GM18499 (cell line): ENCODE measurements around the gene CDK12.

Source experiments
- ATAC-seq: cut with Tn5 transposase; IDR thresholded peaks from one replicate; pipeline ENCODE4 v1.9.1; 2021; ENCODE audit warnings: moderate number of reproducible peaks; ENCODE audit not compliant: insufficient read depth, unreplicated experiment

Gene CDK12

DNA sequence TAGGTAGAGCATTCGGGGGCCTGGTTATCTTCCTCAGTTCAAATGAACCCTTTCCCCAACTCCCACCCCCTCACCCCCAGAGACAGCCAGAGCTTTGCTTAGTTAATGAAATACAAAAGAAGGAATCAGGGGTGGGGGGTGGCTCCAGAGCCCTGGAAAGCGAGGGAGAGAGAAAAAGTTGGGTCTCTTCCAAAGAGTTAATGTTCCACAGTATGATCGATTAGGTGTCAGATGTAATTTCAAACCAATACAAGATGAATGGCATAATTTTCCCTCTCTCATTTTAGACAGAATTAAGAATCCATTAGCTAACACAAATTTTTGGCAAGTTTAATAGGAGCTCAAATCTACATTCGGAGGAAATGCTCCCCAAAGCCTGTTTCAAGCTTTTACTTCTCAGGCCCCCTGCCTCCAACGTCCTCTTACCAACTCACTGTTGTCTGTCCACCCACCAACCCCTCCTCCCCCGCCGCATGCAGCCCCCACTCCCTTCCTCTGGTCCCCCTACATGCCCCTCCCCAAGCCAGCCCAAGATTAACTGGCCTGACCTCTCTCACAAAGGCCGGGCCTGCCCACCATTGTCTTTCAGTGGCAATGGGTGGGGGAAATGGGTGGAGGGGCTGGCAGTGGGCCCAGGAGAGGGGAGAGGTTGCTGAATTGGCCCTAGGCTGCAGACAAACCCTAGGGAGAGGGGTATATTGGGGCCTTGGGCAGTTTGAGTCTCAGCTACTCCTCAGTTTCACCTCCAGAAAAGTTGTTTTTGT is 118.2 kb downstream of the CDK12 start:
- ATAC-seq, result no peak

DNA sequence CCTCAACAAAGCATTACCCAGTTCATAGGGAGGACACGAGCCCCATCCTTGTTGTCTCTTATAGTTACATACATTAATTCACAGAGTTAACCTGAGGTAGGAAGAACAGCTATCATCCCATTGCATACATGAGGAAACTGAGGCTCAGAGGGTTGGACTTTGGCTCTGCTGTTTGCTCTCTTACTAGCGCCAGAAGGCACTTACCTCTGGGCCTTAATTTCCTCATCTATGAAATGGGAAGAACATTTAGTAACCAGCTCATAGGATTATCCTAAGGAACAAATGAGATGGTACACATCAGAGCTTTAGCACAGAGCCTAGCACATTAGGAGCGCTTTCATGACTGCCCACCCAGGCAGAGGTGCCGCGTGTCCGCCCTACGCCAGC is 118.8 kb downstream of the CDK12 start:
- no peak for ATAC-seq

GRCh38 chr17:39581071-39581758 is 119.9 kb downstream of the CDK12 start:
- no peak for ATAC-seq

DNA sequence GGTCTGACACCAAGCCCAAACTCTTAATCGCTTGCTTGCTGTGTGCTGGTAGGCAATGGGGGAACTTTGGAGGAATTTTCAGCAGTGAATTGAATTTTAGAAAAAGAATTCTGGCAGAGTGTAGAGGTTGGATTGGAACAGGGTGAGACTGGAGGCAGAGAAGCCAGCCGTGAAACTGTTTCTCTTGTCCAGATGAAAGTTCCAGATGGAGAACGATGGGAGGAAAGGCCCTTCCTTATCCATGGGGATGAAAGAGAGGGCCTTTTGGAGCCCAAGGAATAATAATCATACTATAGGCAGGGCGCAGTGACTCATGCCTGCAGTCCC is 120.4 kb downstream of the CDK12 start:
- ATAC-seq, result no peak

GRCh38 chr17:39582658-39583057 is 121.4 kb downstream of the CDK12 start:
- ATAC-seq, result no peak
